ENCODE measurements around the gene ADAP1.

ADAP1 gene

DNA sequence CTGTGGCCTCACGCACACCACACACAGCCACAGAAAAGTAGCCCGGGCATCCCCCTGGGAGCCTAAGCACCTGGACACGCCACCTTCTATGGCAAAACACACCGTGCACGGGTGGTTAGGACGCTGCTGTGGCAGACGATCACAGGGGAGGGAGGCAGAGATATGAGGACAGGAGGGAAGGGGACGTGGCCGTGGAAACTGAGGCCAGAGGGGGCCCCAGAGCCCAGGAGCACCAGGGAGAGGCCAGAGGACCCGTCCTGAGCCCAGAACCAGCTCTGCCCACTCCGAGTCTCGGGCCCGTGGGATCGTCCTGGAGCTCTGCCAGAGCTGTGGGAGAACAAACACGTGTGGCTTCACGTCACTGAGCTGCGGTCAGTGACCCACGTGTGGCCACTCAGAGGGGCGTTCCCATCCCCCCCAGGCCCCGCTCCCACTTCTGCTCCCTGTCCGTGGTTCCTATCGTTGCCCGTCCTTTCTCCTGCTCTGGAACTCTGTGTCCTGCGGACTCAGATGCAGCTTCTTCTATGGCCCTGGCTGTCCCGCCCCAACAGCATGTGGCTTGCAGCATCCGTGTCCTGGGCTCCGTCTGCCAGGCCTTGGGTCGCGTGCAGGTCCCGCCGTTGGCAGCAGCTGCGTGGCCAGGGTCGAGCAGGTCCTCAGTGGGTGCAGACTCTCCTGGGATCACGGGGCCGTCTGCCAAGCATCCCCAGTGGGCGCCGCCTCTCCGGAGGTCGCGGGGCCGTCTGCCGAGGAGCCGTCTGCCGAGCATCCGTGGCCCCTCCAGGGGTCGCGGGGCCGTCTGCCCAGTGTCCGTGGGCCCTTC, 47.1 kb downstream of the ADAP1 start:
- DNase-seq = no peak

GRCh38 chr7:906776-907157, 47.7 kb downstream of the ADAP1 start:
- no peak for DNase-seq

- no peak for DNase-seq
Measured at GRCh38 chr7:904847-905246, 49.6 kb downstream of the ADAP1 start.

GRCh38 chr7:903921-904755, 50.3 kb downstream of the ADAP1 start:
- DNase-seq = no peak

- DNase-seq = no peak
Measured at GRCh38 chr7:902996-903395, 51.5 kb downstream of the ADAP1 start.

GRCh38 chr7:901388-902154, 52.9 kb downstream of the ADAP1 start:
- DNase-seq = no peak

- no peak for DNase-seq
Measured at GRCh38 chr7:901041-901387, 53.5 kb downstream of the ADAP1 start.

- no peak for DNase-seq
Measured at GRCh38 chr7:900331-901040, 54.0 kb downstream of the ADAP1 start.

GRCh38 chr7:899806-900205, 54.7 kb downstream of the ADAP1 start:
- DNase-seq = no peak

GRCh38 chr7:898855-899681, 55.4 kb downstream of the ADAP1 start:
- no peak for DNase-seq

DNA sequence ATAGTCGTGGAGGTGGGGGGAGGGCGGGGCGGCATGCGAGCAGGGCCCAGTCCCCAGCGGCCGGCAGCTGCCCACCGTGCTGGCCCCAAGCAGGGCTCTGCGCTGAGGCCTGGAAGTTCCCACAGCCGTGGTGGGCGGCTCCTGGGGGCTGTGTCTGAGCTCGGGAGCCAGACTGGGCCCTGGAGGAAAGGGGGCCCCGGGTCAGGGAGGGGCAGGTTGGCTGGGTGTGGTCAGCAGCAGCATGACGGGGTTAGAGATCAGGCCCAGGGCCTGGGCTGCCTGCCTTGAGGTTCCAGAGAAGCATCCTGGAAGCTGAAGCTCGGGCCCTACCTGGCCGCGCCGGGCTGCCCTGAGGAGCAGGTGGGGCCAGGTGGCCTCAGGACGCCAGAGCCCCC, 56.0 kb downstream of the ADAP1 start:
- no peak for DNase-seq

GRCh38 chr7:897771-898376, 56.6 kb downstream of the ADAP1 start:
- no peak for DNase-seq

DNA sequence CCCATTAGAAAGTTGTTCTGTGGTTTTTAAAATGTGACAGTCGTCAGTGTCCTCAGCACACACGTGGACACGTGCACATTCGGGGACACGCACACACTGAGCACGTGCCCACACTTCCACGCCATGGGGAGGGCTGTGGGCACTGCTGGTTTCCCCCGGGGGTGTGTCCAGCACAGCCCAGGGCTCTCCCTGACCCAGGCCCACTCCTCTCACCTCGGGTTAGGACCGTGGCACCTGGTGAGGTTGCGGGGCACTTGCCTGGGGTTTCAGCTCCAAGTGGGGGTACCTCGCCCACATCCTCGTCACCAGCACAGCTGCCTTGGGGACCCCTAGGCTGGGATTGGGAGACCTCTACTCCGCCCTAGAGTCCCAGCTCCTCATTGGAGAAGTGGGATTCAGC, 57.4 kb downstream of the ADAP1 start:
- DNase-seq = no peak

DNA sequence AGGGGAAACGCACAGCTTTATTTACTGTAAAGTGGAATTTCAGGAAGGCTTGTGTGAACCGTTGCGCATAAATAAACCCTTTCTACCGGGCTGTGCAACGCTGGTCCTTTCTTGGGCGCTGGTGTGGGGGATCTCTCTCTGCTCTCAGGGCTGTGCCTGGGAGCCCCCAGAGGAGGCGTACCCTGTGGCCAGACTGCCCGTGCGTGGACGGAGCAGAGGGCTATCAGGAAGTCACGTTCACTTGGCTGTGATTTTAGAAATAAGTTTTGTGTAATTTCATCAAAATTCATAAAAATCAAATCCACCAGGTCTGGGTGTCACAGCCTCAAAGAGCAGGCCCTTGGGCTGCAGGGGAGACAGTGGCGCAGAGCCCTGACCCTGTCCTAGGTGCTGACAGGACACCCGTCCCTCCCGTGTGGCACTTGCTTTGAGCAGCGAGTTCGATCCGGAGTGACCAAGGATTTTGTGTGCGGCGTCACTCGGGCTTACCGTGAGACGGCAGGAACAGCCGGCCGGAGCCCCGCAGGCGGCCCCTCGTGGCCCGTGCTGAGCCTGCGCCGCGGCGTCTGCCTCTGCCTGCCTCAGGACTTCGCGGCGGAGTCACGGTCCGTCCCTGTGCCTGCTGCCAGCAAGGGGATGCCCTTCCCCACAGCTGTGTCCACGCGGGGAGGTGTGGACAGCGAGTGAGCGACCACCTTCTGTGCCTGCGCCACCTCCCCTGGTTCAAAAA, 58.0 kb downstream of the ADAP1 start:
- DNase-seq = no peak

- no peak for DNase-seq
Measured at GRCh38 chr7:895451-896052, 58.9 kb downstream of the ADAP1 start.

DNA sequence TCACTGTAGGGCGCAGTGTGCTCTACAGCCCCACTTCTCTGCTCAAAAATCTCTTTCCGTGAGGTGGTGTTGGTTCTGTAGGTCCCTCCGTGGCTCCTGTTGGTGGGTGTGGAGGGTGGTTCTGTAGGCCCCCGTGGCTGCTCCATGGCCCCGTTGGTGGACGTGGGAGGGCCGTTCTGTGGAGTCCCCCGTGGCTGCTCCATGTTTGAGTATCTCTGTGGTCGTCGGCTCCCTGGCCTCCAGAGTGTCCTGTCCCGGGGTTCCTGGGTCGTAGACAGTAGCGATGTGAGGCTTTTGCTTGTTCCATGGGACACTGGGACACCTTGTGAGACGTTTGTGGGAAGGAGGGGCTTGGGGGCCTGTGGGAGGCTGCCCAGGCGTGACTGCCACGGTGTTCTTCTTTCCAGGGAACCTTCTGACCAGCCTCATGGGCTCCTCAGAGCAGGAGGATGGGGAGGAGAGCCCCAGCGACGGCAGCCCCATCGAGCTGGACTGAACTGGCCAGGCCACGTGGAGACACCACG, 59.5 kb downstream of the ADAP1 start:
- DNase-seq = no peak

- DNase-seq = no peak
Measured at GRCh38 chr7:894164-894867, 60.2 kb downstream of the ADAP1 start.

- DNase-seq = no peak
Measured at GRCh38 chr7:893686-894085, 60.8 kb downstream of the ADAP1 start.

Data from central memory CD4-positive, alpha-beta T cell (primary cell).